CD1c-positive myeloid dendritic cell (primary cell): ENCODE measurements around the gene TEKT3.

Experiments
- DNase-seq: peaks from one replicate; pipeline ENCODE4 v3.0.0-alpha.2; 2016; ENCODE audit errors: extremely low spot score

The TEKT3 gene

DNA sequence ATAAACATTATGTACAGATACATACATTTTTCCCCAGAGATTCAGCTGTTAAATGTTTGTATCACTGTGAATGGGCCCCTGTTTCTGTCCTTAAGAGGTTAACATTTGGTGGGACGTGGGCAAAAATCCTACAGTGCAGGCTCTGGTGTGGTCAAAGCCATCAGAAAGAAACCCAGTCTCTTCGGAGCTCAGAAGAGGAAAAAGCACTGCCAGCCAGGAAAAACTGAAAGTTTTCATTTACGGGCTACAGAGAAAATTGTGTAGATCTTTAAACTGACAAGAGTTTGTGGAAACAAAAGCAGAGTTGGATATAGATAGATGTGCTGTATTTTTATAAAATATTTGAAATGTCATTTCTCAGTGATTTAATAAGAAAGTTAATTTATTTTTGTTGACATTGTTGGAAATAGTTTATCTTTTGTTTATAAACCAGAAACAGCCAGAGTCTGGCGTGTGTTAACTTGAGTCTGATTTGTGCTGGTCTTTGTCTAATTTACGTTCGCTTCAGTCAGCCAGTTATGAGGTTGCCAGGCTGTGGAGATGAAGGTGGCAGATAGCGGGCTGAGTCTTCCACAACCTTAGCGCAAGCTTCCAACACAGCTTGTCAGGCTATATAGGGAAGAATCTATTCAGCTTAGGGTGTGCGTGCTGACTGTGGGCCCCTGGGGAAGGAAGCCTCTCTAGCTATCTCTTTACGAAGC, 9.5 kb upstream of the TEKT3 start:
- no peak for DNase-seq

DNA sequence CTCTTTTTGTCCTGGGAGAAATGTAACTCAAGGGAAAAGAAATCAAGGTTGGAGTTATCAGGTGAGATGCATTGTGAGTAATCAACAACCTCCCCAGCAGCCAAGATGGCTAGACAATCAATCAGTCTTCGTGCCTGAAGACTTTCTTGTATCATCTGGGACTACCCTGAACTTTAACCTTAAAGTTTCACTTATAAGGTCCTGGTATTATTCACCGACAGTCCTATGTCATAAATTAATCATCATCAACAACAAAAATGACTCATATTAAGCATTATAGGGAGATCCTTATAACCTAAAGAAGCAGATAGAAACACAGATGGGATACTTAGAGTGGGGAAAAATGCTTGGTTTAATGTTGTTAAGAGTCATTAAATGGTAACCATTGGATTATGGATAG, 7.7 kb upstream of the TEKT3 start:
- DNase-seq = no peak

- no peak for DNase-seq
These were observed 6.6 kb upstream of the TEKT3 start for GRCh38 chr17:15348021-15348420.

GRCh38 chr17:15346066-15346595, 4.7 kb upstream of the TEKT3 start:
- no peak for DNase-seq

DNA sequence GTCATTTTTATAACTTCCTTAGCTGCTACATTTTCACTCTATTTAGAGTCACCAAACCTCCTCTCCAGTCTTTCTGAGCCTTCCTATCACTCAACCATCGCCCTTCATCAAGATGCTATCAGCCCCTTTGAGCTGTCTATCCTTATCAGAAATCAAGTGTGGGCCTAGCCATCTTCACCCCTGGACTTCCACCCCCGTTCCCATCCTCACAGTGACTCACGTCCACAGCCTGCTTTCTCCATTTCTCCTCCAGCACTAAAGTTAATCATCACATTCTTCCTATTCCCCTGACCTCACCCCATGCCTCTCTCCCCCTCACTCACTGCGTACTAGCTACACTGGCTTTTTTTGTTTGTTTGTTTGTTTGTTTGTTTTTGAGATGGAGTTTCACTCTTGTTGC, 2.4 kb upstream of the TEKT3 start:
- no peak for DNase-seq

DNA sequence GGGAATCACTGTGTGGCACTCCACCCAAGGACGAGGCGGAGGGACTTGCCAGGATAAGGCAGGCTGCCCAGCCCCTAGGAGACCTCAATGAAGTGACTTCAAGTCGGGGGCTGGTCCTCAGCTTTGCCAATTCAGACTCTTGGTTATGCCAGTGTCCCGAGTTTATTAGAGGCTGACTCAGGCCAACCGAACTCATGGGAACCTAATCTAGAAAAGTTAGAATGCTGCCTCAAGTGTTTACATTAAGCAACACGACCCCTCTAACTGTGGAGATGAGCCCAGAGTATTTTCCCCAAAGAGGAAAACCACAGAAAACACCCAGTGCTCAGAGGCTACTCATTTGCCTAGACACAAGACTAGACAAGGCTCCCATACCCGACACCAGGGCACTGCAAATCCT, 1.1 kb upstream of the TEKT3 start:
- no peak for DNase-seq

- DNase-seq = no peak
These were observed 569 bp upstream of the TEKT3 start for GRCh38 chr17:15341966-15342365.

GRCh38 chr17:15340966-15341365, 431 bp downstream of the TEKT3 start:
- DNase-seq = no peak

DNA sequence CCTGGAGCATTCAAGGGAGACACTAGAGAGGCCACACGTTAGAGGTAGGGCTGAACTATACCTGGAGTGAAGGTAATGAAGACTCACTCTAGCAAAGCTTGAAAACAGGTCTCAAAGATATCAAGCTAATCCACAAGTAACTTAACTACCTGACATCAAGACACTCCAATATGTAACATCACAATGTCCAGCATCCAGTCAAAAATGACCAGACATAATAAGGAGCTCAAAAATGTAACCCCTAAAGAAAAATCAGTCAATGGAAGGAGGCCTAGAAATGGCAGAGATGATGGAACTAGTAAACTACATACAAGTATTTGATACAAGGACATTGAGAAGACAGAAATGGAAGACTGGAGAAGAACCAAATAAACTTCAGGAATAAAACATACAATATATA, 6.0 kb downstream of the TEKT3 start:
- DNase-seq = no peak

- no peak for DNase-seq
These were observed 7.1 kb downstream of the TEKT3 start for GRCh38 chr17:15334266-15334665.

DNA sequence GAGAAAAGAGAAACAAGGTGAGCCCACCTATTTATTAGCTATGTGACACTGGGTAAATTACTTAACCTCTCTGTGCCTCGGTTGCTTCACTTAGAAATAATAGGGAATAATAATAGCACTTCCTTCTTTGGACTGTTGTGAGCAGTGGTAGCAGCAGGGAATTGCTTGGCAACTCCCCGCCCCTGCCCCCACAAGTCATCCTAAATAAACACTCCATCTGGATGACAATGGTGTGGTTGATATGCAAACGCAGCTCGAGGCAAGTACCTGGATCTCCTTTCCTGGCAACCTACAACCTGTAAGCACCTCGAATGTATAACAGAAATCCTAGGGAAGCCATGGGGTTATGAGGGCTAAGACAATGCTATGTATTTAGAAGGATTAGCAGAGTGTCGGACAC, 9.1 kb downstream of the TEKT3 start:
- no peak for DNase-seq

- no peak for DNase-seq
These were observed 18.3 kb downstream of the TEKT3 start for GRCh38 chr17:15323131-15323530.

GRCh38 chr17:15321556-15322251, 19.7 kb downstream of the TEKT3 start:
- no peak for DNase-seq

DNA sequence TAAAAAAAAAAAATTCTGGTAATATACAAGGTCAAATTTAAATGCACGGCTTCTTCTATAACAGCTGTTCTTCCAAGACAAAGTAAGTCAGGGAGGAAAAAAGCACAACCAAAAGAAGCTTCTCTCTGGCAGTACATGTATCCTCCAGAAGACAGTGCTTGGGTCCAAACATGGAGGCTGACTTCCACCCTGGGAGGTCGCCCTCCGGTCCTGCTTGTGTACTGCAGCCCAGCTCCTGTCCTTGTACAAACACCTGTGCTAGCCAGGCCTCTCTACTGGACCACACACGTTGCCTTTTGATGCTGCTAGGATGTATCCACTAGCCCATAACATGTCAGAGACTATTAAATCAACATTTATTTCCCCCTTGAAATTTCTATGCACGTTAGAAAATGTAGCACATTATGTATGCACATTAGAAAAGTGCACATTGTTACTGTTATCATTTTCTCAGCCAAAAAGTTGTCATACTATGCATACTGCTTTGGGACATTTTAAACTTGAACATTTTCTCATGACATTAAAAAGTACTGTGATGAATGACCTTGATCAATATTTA, 21.9 kb downstream of the TEKT3 start:
- DNase-seq = no peak

DNA sequence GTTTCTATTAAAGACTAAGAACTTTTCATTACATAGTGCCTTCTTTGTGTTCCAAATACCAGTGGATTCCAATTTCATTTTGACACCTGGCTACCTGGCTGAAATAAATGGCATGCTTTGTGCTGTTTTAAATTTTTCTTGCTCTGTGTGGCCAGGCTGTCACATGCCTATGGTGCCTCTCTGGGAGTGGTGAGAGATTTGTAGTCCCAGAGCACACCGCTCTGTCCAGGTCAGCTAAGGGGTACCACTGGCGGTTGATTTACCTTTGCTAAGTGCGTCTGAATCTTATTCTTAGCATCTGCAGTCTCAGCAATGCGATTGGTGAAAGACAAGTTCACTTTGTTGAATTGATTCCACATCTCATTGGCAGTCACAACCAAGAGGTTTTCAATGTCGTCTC, 29.4 kb downstream of the TEKT3 start:
- no peak for DNase-seq

DNA sequence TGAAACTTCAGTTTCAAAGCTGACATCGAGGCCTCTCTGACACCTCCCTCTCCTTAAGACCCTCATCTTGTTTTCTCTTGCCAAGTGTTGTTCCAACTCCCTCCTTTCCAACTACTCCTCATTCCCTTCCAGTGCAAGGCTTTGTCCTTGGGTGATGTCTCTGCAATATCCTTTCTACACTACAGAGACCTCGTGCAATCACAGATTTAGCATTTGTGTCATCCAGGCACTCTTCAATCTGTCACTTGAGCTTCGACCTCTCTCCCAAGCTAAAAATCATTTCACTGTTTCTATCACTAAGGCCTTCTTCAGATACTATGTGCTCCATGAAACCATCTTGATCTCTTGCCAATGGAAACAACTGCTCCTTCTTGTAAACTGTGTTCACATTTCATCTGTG, 31.6 kb downstream of the TEKT3 start:
- no peak for DNase-seq

DNA sequence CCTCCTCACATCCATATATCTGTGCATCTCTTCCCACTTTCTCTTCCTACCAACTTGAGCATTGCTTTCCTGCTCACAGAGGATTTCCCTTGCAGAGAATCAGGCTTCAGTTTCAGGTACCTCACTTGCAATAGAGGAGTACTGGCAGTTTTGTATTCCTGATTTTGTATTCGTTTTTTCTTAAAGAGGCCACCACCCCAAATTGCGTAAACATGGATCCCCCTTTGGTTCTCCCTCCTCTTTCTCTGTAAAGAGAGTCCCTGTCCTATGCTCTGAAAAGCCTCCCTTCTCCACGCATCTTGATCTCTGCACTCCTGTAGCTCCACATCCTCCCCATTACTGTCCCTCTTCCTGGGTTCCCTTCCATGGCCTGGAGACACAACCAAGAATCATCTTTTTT, 32.2 kb downstream of the TEKT3 start:
- DNase-seq = no peak

- DNase-seq = no peak
These were observed 32.6 kb downstream of the TEKT3 start for GRCh38 chr17:15308758-15309157.

- DNase-seq = no peak
These were observed 33.7 kb downstream of the TEKT3 start for GRCh38 chr17:15307710-15308111.

- DNase-seq = no peak
These were observed 37.5 kb downstream of the TEKT3 start for GRCh38 chr17:15303851-15304250.

DNA sequence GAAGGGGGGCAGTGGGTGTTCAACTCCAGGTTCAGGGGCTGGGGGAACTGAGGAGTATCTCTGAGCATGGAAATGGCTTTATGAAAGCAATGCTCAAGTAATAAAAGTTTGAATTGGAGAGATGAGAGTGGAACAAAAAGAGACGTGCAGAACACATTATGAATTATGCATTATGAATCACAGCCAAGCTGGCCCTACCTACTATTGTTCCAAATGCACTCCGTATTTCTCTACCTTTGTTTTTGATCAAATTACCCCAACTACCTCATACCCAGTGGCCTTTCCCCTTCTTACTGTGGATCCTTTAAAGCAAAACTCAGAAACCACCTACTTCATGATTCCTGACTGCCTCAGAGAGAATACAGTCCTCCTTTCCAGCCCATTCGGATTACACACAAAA, 38.1 kb downstream of the TEKT3 start:
- no peak for DNase-seq

DNA sequence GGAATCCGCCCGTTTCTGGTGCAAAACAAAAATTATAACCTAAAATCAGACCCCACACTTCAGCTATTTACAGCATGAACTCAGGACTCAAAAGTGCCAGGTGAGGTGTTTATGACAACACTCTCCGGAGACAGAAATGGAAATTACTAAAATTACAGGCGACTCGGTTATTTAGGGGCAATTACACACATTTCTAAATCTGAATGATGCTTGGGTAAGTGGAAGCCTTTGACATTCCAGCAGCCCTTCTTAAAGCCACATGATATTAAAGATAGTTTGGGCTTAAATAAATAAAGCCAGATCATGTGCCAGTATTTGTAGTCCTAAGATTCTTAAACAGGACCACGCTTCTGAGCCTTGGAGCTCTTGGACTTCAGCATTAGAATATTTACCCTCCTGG, 39.6 kb downstream of the TEKT3 start:
- DNase-seq = no peak

- no peak for DNase-seq
These were observed 43.2 kb downstream of the TEKT3 start for GRCh38 chr17:15298176-15298575.
